GM08714 (cell line): ENCODE measurements around the gene LY6G6F.
A peak's percentile ranks its signal among the peaks of the same experiment; 100 is the strongest.

ENCODE experiments used
- H3K4me3 ChIP-seq: fragments of 200-500 bp; sonication (Bioruptor generic); 2 replicates; pipeline ENCODE4 v1.5.1; 2014; ENCODE audit warnings: mild to moderate bottlenecking, low read length, inconsistent platforms
- ZNF274 ChIP-seq: IDR thresholded peaks from 2 replicates; pipeline ENCODE4 v1.6.1; 2012; ENCODE audit warnings: mild to moderate bottlenecking, low read depth, low read length

Gene LY6G6F

GRCh38 chr6:31740397-31741223, 33.9 kb downstream of the LY6G6F start:
- no peak for TF ChIP-seq ZNF274

DNA sequence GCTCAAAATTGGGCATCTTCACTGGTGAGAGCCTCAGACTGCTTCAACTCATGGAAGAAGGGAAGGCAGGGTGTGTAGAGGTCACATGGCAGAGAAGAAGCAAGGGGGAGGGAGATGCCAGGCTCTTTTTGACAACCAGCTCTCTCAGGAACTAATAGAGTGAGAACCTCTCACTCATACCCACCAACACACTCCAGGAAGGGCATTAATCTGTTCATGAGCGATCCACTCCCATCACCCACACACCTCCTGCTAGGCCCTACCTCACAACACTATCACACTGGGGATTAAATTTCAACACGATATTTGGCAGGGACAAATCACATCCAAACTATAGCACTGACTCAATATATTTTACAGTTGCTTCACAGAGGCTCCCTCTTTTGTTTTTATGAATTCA, 35.1 kb downstream of the LY6G6F start:
- TF ChIP-seq ZNF274 = no peak
- no peak overlapping the region for H3K4me3 ChIP-seq

More at GRCh38 chr6:31740397-31741223, 33.9 kb downstream of the LY6G6F start:
- peak overlapping the region; percentile 73 for H3K4me3 ChIP-seq

DNA sequence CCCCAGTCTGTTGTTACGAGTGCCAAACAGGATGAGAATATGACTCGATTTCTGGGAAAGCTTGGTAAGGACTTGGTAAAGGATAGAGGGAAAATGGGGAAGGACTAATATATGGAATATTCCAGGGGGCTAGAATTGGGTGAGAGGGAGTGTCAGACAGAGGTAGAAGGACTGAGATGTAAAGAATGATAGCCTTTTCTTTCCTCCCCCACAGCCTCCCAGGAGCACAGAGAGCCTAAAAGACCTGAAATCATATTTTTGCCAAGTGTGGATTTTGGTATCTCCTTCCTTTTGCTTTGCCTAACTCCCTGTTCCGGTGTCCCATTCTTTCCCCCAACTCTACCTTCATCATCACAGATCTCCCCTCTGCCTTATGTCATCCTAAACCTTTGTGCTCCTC, 36.2 kb downstream of the LY6G6F start:
- TF ChIP-seq ZNF274 = no peak
- H3K4me3 ChIP-seq = no peak overlapping the region

- TF ChIP-seq ZNF274 = no peak
- no peak overlapping the region for H3K4me3 ChIP-seq
Observed at GRCh38 chr6:31744422-31744821, 37.8 kb downstream of the LY6G6F start.

- no peak for TF ChIP-seq ZNF274
Observed at GRCh38 chr6:31749301-31750036, 42.8 kb downstream of the LY6G6F start.

GRCh38 chr6:31750411-31751022, 43.9 kb downstream of the LY6G6F start:
- TF ChIP-seq ZNF274 = no peak
- H3K4me3 ChIP-seq = no peak overlapping the region

More at GRCh38 chr6:31749301-31750036, 42.8 kb downstream of the LY6G6F start:
- no peak overlapping the region for H3K4me3 ChIP-seq

DNA sequence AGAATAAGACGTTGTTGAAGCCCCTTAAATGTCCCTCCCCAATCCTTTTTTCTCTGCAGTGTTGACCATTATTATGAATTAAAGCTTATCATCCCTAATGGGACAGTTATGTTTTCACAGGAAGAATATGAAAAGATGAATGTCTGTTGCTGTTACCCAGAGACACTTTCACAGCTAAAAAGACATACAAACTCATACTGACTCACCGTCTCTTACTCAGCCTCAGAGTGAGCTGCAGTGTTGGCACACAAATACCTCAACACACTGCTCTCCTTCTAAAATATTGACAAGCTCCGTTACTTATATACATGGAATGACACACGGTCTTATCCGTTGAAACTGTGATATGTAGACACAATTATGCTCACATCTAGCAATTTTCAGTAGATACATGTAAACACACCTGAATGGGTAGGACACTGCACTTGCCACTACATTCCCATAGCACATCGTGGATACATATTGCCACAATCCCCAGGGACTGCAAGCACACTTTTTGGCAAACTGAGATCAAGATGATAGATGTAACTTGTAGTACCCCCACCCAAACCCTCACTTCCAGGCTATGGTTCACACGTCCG, 46.2 kb downstream of the LY6G6F start:
- no peak overlapping the region for H3K4me3 ChIP-seq
- TF ChIP-seq ZNF274 = no peak

DNA sequence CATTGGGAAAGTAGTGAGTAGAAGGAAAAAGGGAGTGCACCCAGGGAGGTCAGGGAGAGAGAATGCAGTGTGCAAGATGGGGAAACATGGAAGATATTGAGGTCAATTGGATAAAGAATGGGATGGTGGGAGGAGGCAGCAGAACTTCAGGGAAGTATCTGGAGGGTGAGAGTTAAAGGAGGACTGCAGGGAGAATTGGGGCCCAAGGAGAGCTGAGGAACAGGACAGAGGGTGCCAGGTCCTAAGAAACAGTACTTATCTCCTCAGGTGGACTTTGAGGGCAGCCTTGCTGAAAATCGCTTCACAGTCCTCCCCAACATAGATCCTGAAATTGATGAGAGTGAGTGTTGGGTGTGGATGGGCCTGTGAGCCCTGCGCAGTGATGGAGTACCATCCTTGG, 51.6 kb downstream of the LY6G6F start:
- TF ChIP-seq ZNF274 = no peak
- H3K4me3 ChIP-seq = no peak overlapping the region
